Measurements from ENCODE around the gene GNG14. TPM values are rescaled to one million over a fixed set of nuclear protein-coding genes. Genes with fewer than 3 reads are reported as not detected.

The GNG14 gene
- total and polyA plus RNA-seq, 2 of the 13 experiments (the other 11 are each of a cell fraction or from before 2014, with no cell fraction given): not detected

DNA sequence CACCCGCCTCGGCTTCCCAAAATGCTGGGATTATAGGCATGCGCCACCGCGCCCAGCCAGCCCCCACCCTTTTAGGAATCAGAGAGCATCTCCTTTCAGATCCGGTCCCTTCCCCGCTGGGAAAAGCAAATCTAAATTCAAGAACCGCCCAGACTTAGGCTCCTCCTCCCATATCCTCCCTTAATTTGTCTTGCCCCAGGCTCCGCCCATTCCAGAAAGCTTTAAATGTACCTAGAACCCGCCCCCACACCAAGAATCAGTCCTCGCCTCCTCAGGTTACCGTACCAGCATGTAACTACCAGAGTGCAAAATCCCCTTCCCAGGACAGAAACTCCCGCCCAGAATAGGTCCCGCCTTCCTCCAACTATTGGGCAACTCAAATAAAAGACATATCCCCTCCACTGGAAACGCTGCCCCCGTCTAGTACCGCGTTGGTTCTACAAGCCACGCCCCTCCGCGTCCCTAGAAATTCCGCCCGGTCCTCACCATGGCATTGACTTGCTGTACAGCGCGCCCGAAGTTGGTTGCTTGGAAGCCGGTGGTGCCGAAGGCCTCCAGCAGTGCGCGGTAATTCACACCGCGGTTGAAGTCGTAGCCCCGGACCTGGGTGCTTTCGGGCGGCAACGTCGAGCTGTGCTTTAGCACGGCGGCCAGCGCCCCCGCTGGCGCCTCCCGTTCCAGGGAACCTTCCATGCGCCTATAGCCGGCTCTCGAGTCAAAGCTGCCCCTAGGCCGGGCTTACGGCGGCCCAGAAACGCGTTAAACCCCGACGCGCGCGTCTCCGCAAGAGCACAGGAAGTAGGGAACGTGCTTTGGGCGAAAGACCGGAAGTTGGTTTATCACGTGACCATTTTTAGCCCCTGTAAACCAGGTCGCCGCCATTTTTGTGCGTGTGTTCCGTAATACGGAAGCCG, 6.5 kb upstream of the GNG14 start, which contains the start of gene DHPS (continued):
- TF ChIP-seq, protein P1, sequence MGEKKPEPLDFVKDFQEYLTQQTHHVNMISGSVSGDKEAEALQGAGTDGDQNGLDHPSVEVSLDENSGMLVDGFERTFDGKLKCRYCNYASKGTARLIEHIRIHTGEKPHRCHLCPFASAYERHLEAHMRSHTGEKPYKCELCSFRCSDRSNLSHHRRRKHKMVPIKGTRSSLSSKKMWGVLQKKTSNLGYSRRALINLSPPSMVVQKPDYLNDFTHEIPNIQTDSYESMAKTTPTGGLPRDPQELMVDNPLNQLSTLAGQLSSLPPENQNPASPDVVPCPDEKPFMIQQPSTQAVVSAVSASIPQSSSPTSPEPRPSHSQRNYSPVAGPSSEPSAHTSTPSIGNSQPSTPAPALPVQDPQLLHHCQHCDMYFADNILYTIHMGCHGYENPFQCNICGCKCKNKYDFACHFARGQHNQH (CRISPR knock-in tag; IDR thresholded peaks at IDR 0.05): no peak
- TF ChIP-seq ZBTB1 (CRISPR knock-in tag; IDR thresholded peaks at IDR 0.05; ENCODE audit: borderline replicate concordance) (no peak), SMC3 (IDR thresholded peaks at IDR 0.05; ENCODE audit: low read length) (peak; percentile 16; the same call in 1 of the 2 replicates), THAP11 (CRISPR knock-in tag; IDR thresholded peaks at IDR 0.05) (peak; percentile 86), RBFOX2 (IDR thresholded peaks at IDR 0.05; ENCODE audit: low read depth, low read length) (peak; percentile 92), ZNF530 (CRISPR knock-in tag; IDR thresholded peaks at IDR 0.05; ENCODE audit: low read depth) (no peak), RORA (CRISPR knock-in tag; IDR thresholded peaks at IDR 0.05) (0 out of 2 replicates have a peak, but pooled peaks have one; percentile 21), HMGA1 (CRISPR knock-in tag; conservative IDR thresholded peaks at IDR 0.05) (no peak), ZNF34 (CRISPR knock-in tag; IDR thresholded peaks at IDR 0.05; ENCODE audit: borderline replicate concordance) (no peak), KLF9 (CRISPR knock-in tag; IDR thresholded peaks at IDR 0.05; ENCODE audit: low read depth) (no peak), HNRNPL (IDR thresholded peaks at IDR 0.05; ENCODE audit: low read depth, low read length) (no peak), RAD21 (CRISPR knock-in tag; IDR thresholded peaks at IDR 0.05) (peak; percentile 49; the same call in 1 of the 2 replicates), JDP2 (CRISPR knock-in tag; IDR thresholded peaks at IDR 0.05; ENCODE audit: borderline replicate concordance) (no peak; the same call in 1 of the 2 replicates), ZNF75D (CRISPR knock-in tag; IDR thresholded peaks at IDR 0.05; ENCODE audit: borderline replicate concordance) (no peak)
- TF ChIP-seq, protein P2, sequence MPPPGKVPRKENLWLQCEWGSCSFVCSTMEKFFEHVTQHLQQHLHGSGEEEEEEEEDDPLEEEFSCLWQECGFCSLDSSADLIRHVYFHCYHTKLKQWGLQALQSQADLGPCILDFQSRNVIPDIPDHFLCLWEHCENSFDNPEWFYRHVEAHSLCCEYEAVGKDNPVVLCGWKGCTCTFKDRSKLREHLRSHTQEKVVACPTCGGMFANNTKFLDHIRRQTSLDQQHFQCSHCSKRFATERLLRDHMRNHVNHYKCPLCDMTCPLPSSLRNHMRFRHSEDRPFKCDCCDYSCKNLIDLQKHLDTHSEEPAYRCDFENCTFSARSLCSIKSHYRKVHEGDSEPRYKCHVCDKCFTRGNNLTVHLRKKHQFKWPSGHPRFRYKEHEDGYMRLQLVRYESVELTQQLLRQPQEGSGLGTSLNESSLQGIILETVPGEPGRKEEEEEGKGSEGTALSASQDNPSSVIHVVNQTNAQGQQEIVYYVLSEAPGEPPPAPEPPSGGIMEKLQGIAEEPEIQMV (CRISPR knock-in tag; IDR thresholded peaks at IDR 0.05; ENCODE audit: low read depth): peak; percentile 73; the same call in 1 of the 2 replicates
- TF ChIP-seq, protein P3, sequence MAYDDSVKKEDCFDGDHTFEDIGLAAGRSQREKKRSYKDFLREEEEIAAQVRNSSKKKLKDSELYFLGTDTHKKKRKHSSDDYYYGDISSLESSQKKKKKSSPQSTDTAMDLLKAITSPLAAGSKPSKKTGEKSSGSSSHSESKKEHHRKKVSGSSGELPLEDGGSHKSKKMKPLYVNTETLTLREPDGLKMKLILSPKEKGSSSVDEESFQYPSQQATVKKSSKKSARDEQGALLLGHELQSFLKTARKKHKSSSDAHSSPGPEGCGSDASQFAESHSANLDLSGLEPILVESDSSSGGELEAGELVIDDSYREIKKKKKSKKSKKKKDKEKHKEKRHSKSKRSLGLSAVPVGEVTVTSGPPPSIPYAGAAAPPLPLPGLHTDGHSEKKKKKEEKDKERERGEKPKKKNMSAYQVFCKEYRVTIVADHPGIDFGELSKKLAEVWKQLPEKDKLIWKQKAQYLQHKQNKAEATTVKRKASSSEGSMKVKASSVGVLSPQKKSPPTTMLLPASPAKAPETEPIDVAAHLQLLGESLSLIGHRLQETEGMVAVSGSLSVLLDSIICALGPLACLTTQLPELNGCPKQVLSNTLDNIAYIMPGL (CRISPR knock-in tag; IDR thresholded peaks at IDR 0.05; ENCODE audit: borderline replicate concordance in 1 of 2, low read depth in 1 of 2): peak in 1 of 2 experiments; percentile 42; a peak in 1 of 4 replicates
- TF ChIP-seq, protein P4, sequence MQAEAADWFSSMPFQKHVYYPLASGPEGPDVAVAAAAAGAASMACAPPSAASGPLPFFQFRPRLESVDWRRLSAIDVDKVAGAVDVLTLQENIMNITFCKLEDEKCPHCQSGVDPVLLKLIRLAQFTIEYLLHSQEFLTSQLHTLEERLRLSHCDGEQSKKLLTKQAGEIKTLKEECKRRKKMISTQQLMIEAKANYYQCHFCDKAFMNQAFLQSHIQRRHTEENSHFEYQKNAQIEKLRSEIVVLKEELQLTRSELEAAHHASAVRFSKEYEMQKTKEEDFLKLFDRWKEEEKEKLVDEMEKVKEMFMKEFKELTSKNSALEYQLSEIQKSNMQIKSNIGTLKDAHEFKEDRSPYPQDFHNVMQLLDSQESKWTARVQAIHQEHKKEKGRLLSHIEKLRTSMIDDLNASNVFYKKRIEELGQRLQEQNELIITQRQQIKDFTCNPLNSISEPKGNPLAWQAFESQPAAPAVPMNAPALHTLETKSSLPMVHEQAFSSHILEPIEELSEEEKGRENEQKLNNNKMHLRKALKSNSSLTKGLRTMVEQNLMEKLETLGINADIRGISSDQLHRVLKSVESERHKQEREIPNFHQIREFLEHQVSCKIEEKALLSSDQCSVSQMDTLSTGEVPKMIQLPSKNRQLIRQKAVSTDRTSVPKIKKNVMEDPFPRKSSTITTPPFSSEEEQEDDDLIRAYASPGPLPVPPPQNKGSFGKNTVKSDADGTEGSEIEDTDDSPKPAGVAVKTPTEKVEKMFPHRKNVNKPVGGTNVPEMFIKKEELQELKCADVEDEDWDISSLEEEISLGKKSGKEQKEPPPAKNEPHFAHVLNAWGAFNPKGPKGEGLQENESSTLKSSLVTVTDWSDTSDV (CRISPR knock-in tag; IDR thresholded peaks at IDR 0.05): no peak
- TF ChIP-seq, protein P5, sequence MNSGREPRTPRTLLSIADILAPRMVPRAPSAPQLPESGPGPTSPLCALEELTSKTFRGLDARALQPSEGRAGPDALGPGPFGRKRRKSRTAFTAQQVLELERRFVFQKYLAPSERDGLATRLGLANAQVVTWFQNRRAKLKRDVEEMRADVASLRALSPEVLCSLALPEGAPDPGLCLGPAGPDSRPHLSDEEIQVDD (CRISPR knock-in tag; IDR thresholded peaks at IDR 0.05; ENCODE audit: borderline replicate concordance): no peak
- TF ChIP-seq, protein P6, sequence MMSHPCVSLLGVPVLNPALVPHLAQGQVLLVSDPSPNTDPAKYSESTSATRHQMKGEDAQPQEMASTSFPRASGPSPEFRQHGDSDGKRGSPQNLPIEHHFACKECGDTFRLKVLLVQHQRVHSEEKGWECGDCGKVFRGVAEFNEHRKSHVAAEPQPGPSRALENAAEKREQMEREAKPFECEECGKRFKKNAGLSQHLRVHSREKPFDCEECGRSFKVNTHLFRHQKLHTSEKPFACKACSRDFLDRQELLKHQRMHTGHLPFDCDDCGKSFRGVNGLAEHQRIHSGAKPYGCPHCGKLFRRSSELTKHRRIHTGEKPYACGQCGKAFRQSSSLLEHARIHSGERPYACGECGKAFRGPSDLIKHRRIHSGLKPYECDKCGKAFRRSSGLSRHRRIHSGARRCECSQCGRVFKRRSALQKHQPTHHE (CRISPR knock-in tag; IDR thresholded peaks at IDR 0.05; ENCODE audit: borderline replicate concordance): 0 out of 2 replicates have a peak, but pooled peaks have one; percentile 58
